HepG2 (cell line): Measurements from ENCODE around the gene NXPE4. TPM values are rescaled to one million over a fixed set of nuclear protein-coding genes. Genes with fewer than 3 reads are reported as not detected.

Experiments used
- ATAC-seq: fragments of 200-7000 bp; cut with Tn5 transposase; 3 replicates; pipeline ENCODE4 v1.9.1; 2020; ENCODE audit warnings: mild to moderate bottlenecking, moderate library complexity
- BruUV-seq: library from RNA; stranded (reverse); fragments of 400-500 nt; replicated peaks from 2 replicates; lab custom pipeline; 2021; lab: Mats Ljungman, UMichigan
- CTCF ChIA-PET: fragments of 300-600 bp; formaldehyde crosslinking; extraction: SDS; loops from one replicate; lab custom pipeline; 2021; ENCODE audit warnings: low total read pairs, inconsistent platforms, low intra/inter-chr PET ratio; lab: Yijun Ruan, JAX
- POLR2A ChIA-PET: fragments of 350-600 bp; sonication (Branson Sonifier 250); formaldehyde crosslinking; loops from one replicate; lab custom pipeline; 2020; ENCODE audit warnings: antibody characterized with exemption, inconsistent platforms; lab: Yijun Ruan, JAX
- DNase-seq: peaks from one replicate; pipeline ENCODE4 v3.0.0-alpha.2; 2015; ENCODE audit warnings: low spot score
- FAIRE-seq: peaks from 3 replicates; lab custom pipeline; 2011; peaks lifted over from hg19 to GRCh38; lab: Jason Lieb, UNC
- H2AFZ ChIP-seq: one replicate; pipeline ENCODE4 v1.6.1; 2011; ENCODE audit warnings: low read length, inconsistent platforms
- H3K27ac ChIP-seq: fragments of 300-600 bp; 3 replicates; pipeline ENCODE4 v1.8.0; 2011; ENCODE audit warnings: mixed run types, mild to moderate bottlenecking, mixed read lengths, low read length, inconsistent platforms; ENCODE audit not compliant: insufficient read depth; ENCODE audit errors: extremely low read length
- H3K27me3 ChIP-seq, 2 experiments: fragments of 200-600 bp in 1 of 2; 2 replicates in 1 of 2; 3 replicates in 1 of 2; pipeline versions ENCODE4 v1.6.0 to v1.8.0; 2011; ENCODE audit warnings: low read length in 2 of 2, mild to moderate bottlenecking in 2 of 2, moderate library complexity in 2 of 2, inconsistent platforms in 1 of 2; ENCODE audit not compliant: insufficient read depth in 2 of 2, control insufficient read depth in 1 of 2
- H3K36me3 ChIP-seq, 2 experiments: fragments of 200-600 bp in 1 of 2; replicated peaks in 1 of 2; 2 replicates in 1 of 2; 3 replicates in 1 of 2; pipeline versions ENCODE4 v1.5.1 to v1.8.0; 2011; ENCODE audit warnings: low read length in 2 of 2, inconsistent platforms in 1 of 2; ENCODE audit not compliant: insufficient read depth in 2 of 2, control insufficient read depth in 1 of 2
- H3K4me1 ChIP-seq: 2 replicates; pipeline ENCODE4 v1.5.1; 2012; ENCODE audit warnings: low read length, inconsistent platforms; ENCODE audit not compliant: insufficient read depth
- H3K4me2 ChIP-seq: 2 replicates; pipeline ENCODE4 v1.6.0; 2011; ENCODE audit warnings: low read depth, low read length, inconsistent platforms
- H3K4me3 ChIP-seq, 3 experiments: fragments of 200-600 bp in 1 of 3; sonication (generic), shearing (Covaris generic) in 1 of 3; replicated peaks in 1 of 3; 2 replicates each; pipeline ENCODE4 v1.5.1; 2011 to 2016; ENCODE audit warnings: low read length in 3 of 3, inconsistent platforms in 2 of 3, low read depth in 2 of 3, mild to moderate bottlenecking in 2 of 3, control low read depth in 1 of 3, mixed read lengths in 1 of 3; ENCODE audit not compliant: insufficient read depth in 1 of 3
- H3K79me2 ChIP-seq: one replicate; pipeline ENCODE4 v1.6.1; 2011; ENCODE audit warnings: low read length, inconsistent platforms; ENCODE audit not compliant: insufficient read depth
- H3K9ac ChIP-seq: 2 replicates; pipeline ENCODE4 v1.6.0; 2011; ENCODE audit warnings: mild to moderate bottlenecking, low read depth, low read length, inconsistent platforms; ENCODE audit not compliant: insufficient read depth
- H3K9me3 ChIP-seq: 2 replicates; pipeline ENCODE4 v1.5.1; 2012; ENCODE audit warnings: mild to moderate bottlenecking, low read length
- H4K20me1 ChIP-seq: 2 replicates; pipeline ENCODE4 v1.6.0; 2011; ENCODE audit warnings: inconsistent platforms, mild to moderate bottlenecking, low read length, moderate library complexity; ENCODE audit not compliant: insufficient read depth
- ATF7-NPFF ChIP-seq: sonication (generic); formaldehyde crosslinking; IDR thresholded peaks from 2 replicates; pipeline ENCODE4 v1.8.1; 2023; ENCODE audit warnings: mild to moderate bottlenecking, low read depth, missing genetic modification reagents, moderate library complexity
- E2F5 ChIP-seq: sonication (generic); formaldehyde crosslinking; conservative IDR thresholded peaks from 2 replicates; pipeline ENCODE4 v1.4.0; 2020; ENCODE audit warnings: missing genetic modification reagents
- ESRRA ChIP-seq: sonication (generic); formaldehyde crosslinking; IDR thresholded peaks from 2 replicates; pipeline ENCODE4 v1.5.1; 2020; ENCODE audit warnings: mild to moderate bottlenecking, low read depth, missing genetic modification reagents
- ETV5 ChIP-seq: IDR thresholded peaks from 2 replicates; pipeline ENCODE4 v1.6.1; 2018; ENCODE audit warnings: missing biosample characterization, missing genetic modification reagents, inconsistent platforms, borderline replicate concordance
- KDM5A ChIP-seq: fragments of 200-600 bp; sonication (generic); IDR thresholded peaks from 2 replicates; pipeline ENCODE4 v1.7.0; 2018; ENCODE audit warnings: antibody characterized with exemption, mild to moderate bottlenecking, low read length, borderline replicate concordance
- MATR3 ChIP-seq: sonication (generic); formaldehyde crosslinking; IDR thresholded peaks from 2 replicates; pipeline ENCODE4 v1.4.0; 2020; ENCODE audit warnings: missing genetic modification reagents
- MNT ChIP-seq: fragments of 450-650 bp; IDR thresholded peaks from 2 replicates; pipeline ENCODE4 v1.6.1; 2016
- NCOR1 ChIP-seq: fragments of 200-600 bp; sonication (generic); IDR thresholded peaks from 2 replicates; pipeline ENCODE4 v1.7.0; 2017; ENCODE audit warnings: antibody characterized with exemption, low read length, borderline replicate concordance
- SSRP1 ChIP-seq: IDR thresholded peaks from 2 replicates; pipeline ENCODE4 v1.6.1; 2016; ENCODE audit warnings: control low read depth
- TCF7L2 ChIP-seq: IDR thresholded peaks from 2 replicates; pipeline ENCODE4 v1.6.1; 2011; ENCODE audit warnings: mild to moderate bottlenecking, low read depth, low read length, moderate library complexity
- ZNF549 ChIP-seq: sonication (generic); formaldehyde crosslinking; IDR thresholded peaks from 2 replicates; pipeline ENCODE4 v1.5.0; 2020; ENCODE audit warnings: missing genetic modification reagents
- ZNF660 ChIP-seq: sonication (generic); formaldehyde crosslinking; IDR thresholded peaks from 2 replicates; pipeline ENCODE4 v1.5.1; 2020; ENCODE audit warnings: mild to moderate bottlenecking, low read depth, missing genetic modification reagents, borderline replicate concordance
- WGBS: methylation state at CpG from one replicate; pipeline ENCODE4 v1.1.6; 2017; ENCODE audit warnings: low lambda C conversion rate; 5-methylcytosine and 5-hydroxymethylcytosine counted together
- in situ Hi-C: cut with HindIII; loops from 2 replicates; pipeline ENCODE4 v1.10.0; 2017; ENCODE audit warnings: low pct_unique_long_range_greater_than_20kb; ENCODE audit not compliant: extremely low pct_ligation_motif_present
- intact Hi-C: fragments of 100-400 bp; cut with micrococcal nuclease; formaldehyde crosslinking; loops from one replicate; pipeline ENCODE4 v1.10.0; 2022; ENCODE audit not compliant: unreplicated experiment
- polyA plus RNA-seq, 8 experiments: library from polyadenylated mRNA; depleted of rRNA in 3 of 8; stranded (reverse) in 7 of 8; unstranded in 1 of 8; fragments of >200 nt; fragmentation: Illumina TruSeq in 4 of 8; extraction: Trizol in 4 of 8; gene quantifications; 2 replicates each; pipeline versions ENCODE4 v1.2.1 to v1.2.3, GENCODE V29; 2011 to 2016; ENCODE audit warnings: low read depth in 4 of 8, missing spikeins in 1 of 8, mixed read lengths in 1 of 8; ENCODE audit not compliant: insufficient read depth in 1 of 8
- total RNA-seq, 5 experiments: library from RNA; depleted of rRNA; stranded (reverse); fragments of >200 nt; fragmentation: Illumina TruSeq; extraction: Trizol; gene quantifications; 2 replicates each; pipeline ENCODE4 v1.2.3, GENCODE V29; 2016; ENCODE audit warnings: low read depth in 1 of 5

Gene NXPE4
- total and polyA plus RNA-seq, 2 of the 13 experiments (the other 11 are each of a cell fraction or from before 2014, with no cell fraction given), result not detected

- Histone ChIP-seq H3K79me2 (no peaks in the 10 kb centered on the region), H3K36me3 (no peaks in the 10 kb centered on the region), H3K27me3 (no peaks in the 10 kb centered on the region), H3K4me1 (no peaks in the 10 kb centered on the region), H2AFZ (no peak overlapping the region), H3K27ac (no peak overlapping the region), H4K20me1 (no peaks in the 10 kb centered on the region), H3K4me3 (no peak overlapping the region), H3K9me3 (peaks cover 95% of the 10 kb centered on the region), H3K4me2 (no peak overlapping the region), H3K9ac (no peak overlapping the region)
- no peak for DNase-seq
- POLR2A ChIA-PET, result no interaction called here
- TF ChIP-seq MNT (0 out of 2 replicates have a peak, but pooled peaks have one; percentile 23), SSRP1 (CRISPR knock-in tag) (no peak), NCOR1 (no peak)
- 2% methylated on average over 6 of the region's 8 CpGs for WGBS
- in situ Hi-C loops (no loop called here), intact Hi-C loops (no loop called here)
- CTCF ChIA-PET, result no interaction called here
- FAIRE-seq, result no peak
- no peak for ATAC-seq
- BruUV-seq, result no TSS peak
Measured at GRCh38 chr11:114621072-114621471, 25.5 kb upstream of the NXPE4 start.

- Histone ChIP-seq H4K20me1 (no peaks in the 10 kb centered on the region), H3K4me1 (no peaks in the 10 kb centered on the region), H2AFZ (no peak overlapping the region), H3K27ac (no peak overlapping the region), H3K36me3 (no peaks in the 10 kb centered on the region), H3K4me2 (no peak overlapping the region), H3K79me2 (no peaks in the 10 kb centered on the region), H3K9me3 (peaks cover 100% of the 10 kb centered on the region), H3K9ac (no peak overlapping the region), H3K27me3 (no peaks in the 10 kb centered on the region), H3K4me3 (no peak overlapping the region)
- CTCF ChIA-PET, result no interaction called here
- in situ Hi-C loops, result no loop called here
- ATAC-seq, result no peak
- no peak for FAIRE-seq
- TF ChIP-seq ZNF660 (CRISPR knock-in tag), result no peak
- no peak for TF ChIP-seq ATF7-NPFF (CRISPR knock-in tag)
- TF ChIP-seq MATR3 (CRISPR knock-in tag), result no peak
- no peak for TF ChIP-seq KDM5A
- TF ChIP-seq TCF7L2, result no peak
- TF ChIP-seq ETV5, result no peak
- no peak for TF ChIP-seq ZNF549 (CRISPR knock-in tag)
- TF ChIP-seq ESRRA (CRISPR knock-in tag), result no peak
- no peak for TF ChIP-seq E2F5 (CRISPR knock-in tag)
- intact Hi-C loops, result no loop called here
- BruUV-seq, result no TSS peak
- WGBS, result 2% methylated on average over 9 of the region's 10 CpGs
- POLR2A ChIA-PET, result no interaction called here
- DNase-seq, result no peak
Measured at GRCh38 chr11:114619659-114620173, 24.1 kb upstream of the NXPE4 start.
